Vagina (tissue), 2 donors: Measurements from ENCODE around the gene CXorf66. TPM values are rescaled to one million over a fixed set of nuclear protein-coding genes. Genes with fewer than 3 reads are reported as not detected.
"Not testable (repeated sequence)": the region's sequence is repeated elsewhere in the genome, so short reads cannot be mapped to it uniquely, and the experiment has no call there.

Experiments used
- DNase-seq, 2 donors: peaks; one replicate each; pipeline ENCODE4 v3.0.0-alpha.2; 2017; ENCODE audit errors: extremely low spot score in 2 of 2
- H3K27ac ChIP-seq: fragments of 200-600 bp; sonication (generic); one replicate; pipeline ENCODE4 v1.5.1; 2019
- H3K27me3 ChIP-seq: fragments of 200-600 bp; sonication (generic); one replicate; pipeline ENCODE4 v1.5.1; 2019
- H3K36me3 ChIP-seq, 2 donors: fragments of 200-600 bp; sonication (generic); one replicate each; pipeline ENCODE4 v1.5.1; 2017 to 2019
- H3K4me1 ChIP-seq: fragments of 200-600 bp; sonication (generic); one replicate; pipeline ENCODE4 v1.5.1; 2019
- H3K4me3 ChIP-seq, 2 donors: fragments of 200-600 bp; sonication (generic); 1 replicate in 1 of 2; 2 replicates in 1 of 2; pipeline ENCODE4 v1.5.1; 2016 to 2019
- H3K9me3 ChIP-seq: fragments of 200-600 bp; sonication (generic); one replicate; pipeline ENCODE4 v1.5.1; 2019
- POLR2A ChIP-seq, 2 donors: fragments of 450-650 bp; IDR thresholded peaks; one replicate each; pipeline ENCODE4 v1.6.1; 2017; ENCODE audit warnings: antibody characterized with exemption in 2 of 2, mild to moderate bottlenecking in 2 of 2, moderate library complexity in 2 of 2
- POLR2AphosphoS5 ChIP-seq, 2 donors: sonication (generic); formaldehyde crosslinking; IDR thresholded peaks; one replicate each; pipeline ENCODE4 v1.9.0; 2017; ENCODE audit warnings: antibody characterized with exemption in 2 of 2, mild to moderate bottlenecking in 2 of 2, low read depth in 1 of 2; ENCODE audit not compliant: insufficient read depth in 1 of 2
- intact Hi-C: fragments of 100-400 bp; cut with DNase I; formaldehyde crosslinking; loops from one replicate; pipeline ENCODE4 v1.15.1; 2023
- total RNA-seq: library from RNA; depleted of rRNA; stranded (reverse); fragments of >200 nt; gene quantifications from one replicate; pipeline ENCODE4 v1.2.3, GENCODE V29; 2016
- TF ChIP-seq, protein P1 (sequence below), 3 experiments: fragments of 450-650 bp in 2 of 3; fragments of 200-600 bp in 1 of 3; sonication (generic) in 1 of 3; IDR thresholded peaks; one replicate each; pipeline ENCODE4 v1.5.1; 2017 to 2019; ENCODE audit warnings: antibody characterized with exemption in 3 of 3, mild to moderate bottlenecking in 2 of 3, moderate library complexity in 2 of 3

CXorf66 gene
- total RNA-seq, 1 donor from 2014 or later = not detected

DNA sequence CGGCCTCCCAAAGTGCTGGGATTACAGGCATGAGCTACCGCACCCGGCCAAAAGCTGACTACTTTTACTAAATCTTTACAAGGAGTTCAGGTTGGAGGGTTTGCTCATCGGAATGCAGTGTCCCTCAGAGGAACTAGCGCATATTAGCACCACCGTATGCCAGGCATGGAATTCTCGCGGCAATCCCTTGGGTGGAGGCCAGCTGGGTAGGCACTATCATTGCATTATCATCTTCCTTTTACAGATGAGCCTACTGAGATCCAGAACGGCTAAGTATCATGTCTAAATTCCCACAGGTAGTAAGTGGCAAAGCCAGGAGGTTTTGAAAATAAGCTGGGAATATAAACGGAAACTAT, 6.1 kb upstream of the CXorf66 start:
- DNase-seq = no peak
- no peak overlapping the region for H3K27ac ChIP-seq
- intact Hi-C loops = no loop called here
- TF ChIP-seq, protein P1, sequence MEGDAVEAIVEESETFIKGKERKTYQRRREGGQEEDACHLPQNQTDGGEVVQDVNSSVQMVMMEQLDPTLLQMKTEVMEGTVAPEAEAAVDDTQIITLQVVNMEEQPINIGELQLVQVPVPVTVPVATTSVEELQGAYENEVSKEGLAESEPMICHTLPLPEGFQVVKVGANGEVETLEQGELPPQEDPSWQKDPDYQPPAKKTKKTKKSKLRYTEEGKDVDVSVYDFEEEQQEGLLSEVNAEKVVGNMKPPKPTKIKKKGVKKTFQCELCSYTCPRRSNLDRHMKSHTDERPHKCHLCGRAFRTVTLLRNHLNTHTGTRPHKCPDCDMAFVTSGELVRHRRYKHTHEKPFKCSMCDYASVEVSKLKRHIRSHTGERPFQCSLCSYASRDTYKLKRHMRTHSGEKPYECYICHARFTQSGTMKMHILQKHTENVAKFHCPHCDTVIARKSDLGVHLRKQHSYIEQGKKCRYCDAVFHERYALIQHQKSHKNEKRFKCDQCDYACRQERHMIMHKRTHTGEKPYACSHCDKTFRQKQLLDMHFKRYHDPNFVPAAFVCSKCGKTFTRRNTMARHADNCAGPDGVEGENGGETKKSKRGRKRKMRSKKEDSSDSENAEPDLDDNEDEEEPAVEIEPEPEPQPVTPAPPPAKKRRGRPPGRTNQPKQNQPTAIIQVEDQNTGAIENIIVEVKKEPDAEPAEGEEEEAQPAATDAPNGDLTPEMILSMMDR (IDR thresholded peaks at IDR 0.05) = no peak
- TF ChIP-seq POLR2AphosphoS5 (IDR thresholded peaks at IDR 0.05; ENCODE audit: insufficient read depth in 1 of 2, low read depth in 1 of 2) (no peak), POLR2A (IDR thresholded peaks at IDR 0.05) (no peak)
- H3K4me1 ChIP-seq = no peaks in the 10 kb centered on the region
- no peak overlapping the region for H3K4me3 ChIP-seq
- H3K9me3 ChIP-seq = no peaks in the 10 kb centered on the region
- no peaks in the 10 kb centered on the region for H3K27me3 ChIP-seq
- no peaks in the 10 kb centered on the region for H3K36me3 ChIP-seq

DNA sequence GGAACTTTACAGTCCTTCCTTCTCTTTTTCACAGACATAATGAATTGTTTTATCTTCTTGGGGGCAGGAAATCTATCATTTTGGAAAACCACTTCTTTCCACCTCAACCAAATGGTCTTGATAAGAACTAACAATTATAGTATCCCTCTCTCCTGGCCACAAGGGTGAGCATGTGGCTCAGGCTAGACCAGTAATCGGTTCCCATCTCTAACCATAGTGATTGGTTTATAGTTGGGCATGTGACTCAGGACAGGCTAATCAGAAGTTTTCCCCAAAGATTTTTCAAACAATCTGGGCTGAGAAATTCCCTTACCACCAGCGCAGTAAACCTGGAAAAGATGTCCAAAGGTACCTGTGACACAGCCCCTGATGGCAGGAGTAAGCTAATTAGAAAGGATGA, 4.0 kb upstream of the CXorf66 start:
- Histone ChIP-seq H3K27ac (no peak overlapping the region), H3K36me3 (no peaks in the 10 kb centered on the region), H3K4me1 (no peaks in the 10 kb centered on the region), H3K9me3 (no peaks in the 10 kb centered on the region), H3K4me3 (no peak overlapping the region), H3K27me3 (no peaks in the 10 kb centered on the region)
- TF ChIP-seq, protein P1 (IDR thresholded peaks at IDR 0.05) = no peak
- TF ChIP-seq POLR2A (IDR thresholded peaks at IDR 0.05) = no peak
- intact Hi-C loops = no loop called here
- no peak for DNase-seq

DNA sequence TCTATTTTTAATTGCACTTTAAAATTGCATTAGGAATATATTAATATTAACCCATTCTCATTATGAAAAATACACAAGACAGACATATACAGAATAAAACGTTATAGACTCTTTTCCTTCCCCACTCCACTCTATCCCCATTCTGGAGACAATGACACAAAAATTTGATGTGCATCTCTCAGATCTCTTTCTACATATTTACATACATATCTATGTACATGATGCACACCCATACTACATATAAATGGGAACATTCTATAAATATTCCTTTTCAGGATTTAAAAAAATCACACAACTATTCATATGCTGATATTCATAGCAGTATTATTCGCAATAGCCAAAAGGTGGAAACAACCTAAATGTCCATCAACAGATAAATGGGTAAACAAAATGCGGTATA, 2.4 kb upstream of the CXorf66 start:
- Histone ChIP-seq H3K9me3 (no peaks in the 10 kb centered on the region), H3K4me1 (no peaks in the 10 kb centered on the region), H3K4me3 (no peak overlapping the region), H3K27me3 (no peaks in the 10 kb centered on the region), H3K36me3 (no peaks in the 10 kb centered on the region), H3K27ac (no peak overlapping the region)
- no peak for TF ChIP-seq POLR2AphosphoS5 (IDR thresholded peaks at IDR 0.05; ENCODE audit: insufficient read depth in 1 of 2, low read depth in 1 of 2)
- TF ChIP-seq, protein P1 (IDR thresholded peaks at IDR 0.05) = no peak
- TF ChIP-seq POLR2A (IDR thresholded peaks at IDR 0.05) = no peak
- no peak for DNase-seq
- intact Hi-C loops = no loop called here

DNA sequence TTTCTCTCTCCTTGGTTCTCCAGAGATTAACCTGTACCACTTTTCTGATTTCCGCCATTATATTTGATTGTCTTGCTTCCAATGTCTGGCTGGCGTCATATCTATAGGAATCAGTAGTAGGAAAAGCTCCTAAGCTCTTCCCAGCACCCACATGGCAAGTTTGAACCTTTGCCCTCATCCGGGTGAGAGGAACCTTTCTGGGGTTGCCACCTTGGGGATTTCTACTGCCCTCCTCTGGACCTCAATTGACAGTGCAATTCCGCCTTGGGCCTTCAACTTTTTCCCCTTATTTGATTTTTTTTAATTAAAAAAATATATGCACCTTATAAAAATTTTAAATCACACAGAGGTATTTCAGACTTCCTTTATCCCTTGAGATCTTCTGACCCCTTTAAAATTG, 2.0 kb upstream of the CXorf66 start:
- intact Hi-C loops = no loop called here
- no peaks in the 10 kb centered on the region for H3K9me3 ChIP-seq
- no peak overlapping the region for H3K4me3 ChIP-seq
- TF ChIP-seq, protein P1 (IDR thresholded peaks at IDR 0.05) = no peak
- TF ChIP-seq POLR2AphosphoS5 (IDR thresholded peaks at IDR 0.05; ENCODE audit: insufficient read depth in 1 of 2, low read depth in 1 of 2) (no peak), POLR2A (IDR thresholded peaks at IDR 0.05) (no peak)
- no peak overlapping the region for H3K27ac ChIP-seq
- H3K27me3 ChIP-seq = no peaks in the 10 kb centered on the region
- no peaks in the 10 kb centered on the region for H3K36me3 ChIP-seq
- no peak for DNase-seq
- H3K4me1 ChIP-seq = no peaks in the 10 kb centered on the region

DNA sequence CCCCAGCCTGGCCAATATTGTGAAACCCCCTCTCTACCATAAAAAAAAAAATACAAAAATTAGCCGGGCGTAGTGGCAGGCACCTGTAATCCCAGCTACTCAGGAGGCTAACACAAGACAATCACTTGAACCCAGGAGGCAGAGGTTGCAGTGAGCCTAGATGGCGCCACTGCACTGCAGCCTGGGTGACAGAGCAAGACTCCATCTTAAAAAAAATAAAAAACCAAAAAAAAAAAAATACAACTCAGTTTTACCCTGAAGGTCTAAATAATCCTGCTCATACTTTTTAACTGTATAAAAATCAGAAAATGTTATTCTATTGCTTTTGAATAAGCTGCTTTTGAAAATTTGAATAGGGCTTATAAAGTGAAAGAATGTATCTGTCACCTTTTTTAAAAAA, 838 bp upstream of the CXorf66 start:
- H3K4me1 ChIP-seq, intact Hi-C loops, H3K27me3 ChIP-seq, DNase-seq, H3K36me3 ChIP-seq, H3K9me3 ChIP-seq, H3K27ac ChIP-seq, H3K4me3 ChIP-seq: not testable (repeated sequence)

DNA sequence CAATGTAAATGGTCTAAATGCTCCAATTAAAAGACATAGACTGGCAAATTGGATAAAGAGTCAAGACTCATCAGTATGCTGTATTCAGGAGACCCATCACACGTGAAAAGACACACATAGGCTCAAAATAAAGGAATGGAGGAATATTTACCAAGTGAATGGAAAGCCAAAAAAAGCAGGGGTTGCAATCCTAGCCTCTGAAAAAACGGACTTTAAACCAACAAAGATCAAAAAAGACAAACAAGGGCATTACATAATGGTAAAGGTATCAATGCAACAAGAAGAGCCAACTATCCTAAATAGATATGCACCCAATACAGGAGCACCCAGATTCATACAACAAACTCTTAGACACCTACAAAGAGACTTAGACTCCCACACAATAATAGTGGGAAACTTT, 4.2 kb downstream of the CXorf66 start:
- H3K4me1 ChIP-seq, H3K4me3 ChIP-seq, H3K27ac ChIP-seq, intact Hi-C loops, H3K36me3 ChIP-seq, H3K27me3 ChIP-seq, DNase-seq, H3K9me3 ChIP-seq: not testable (repeated sequence)
